Epidermal melanocyte (primary cell): ENCODE data around the gene NLN.
"Not testable (repeated sequence)": the region's sequence is repeated elsewhere in the genome, so short reads cannot be mapped to it uniquely, and the experiment has no call there.

Experiments used
- DNase-seq: peaks from one replicate; pipeline ENCODE4 v3.0.0; 2011; ENCODE audit warnings: low spot score; ENCODE audit not compliant: insufficient read length

Gene NLN

GRCh38 chr5:65831276-65831675 lies 109.3 kb downstream of the NLN start:
- no peak for DNase-seq

GRCh38 chr5:65832152-65832551 lies 110.1 kb downstream of the NLN start:
- no peak for DNase-seq

- DNase-seq = no peak
Observed at GRCh38 chr5:65832603-65833228, 110.7 kb downstream of the NLN start.

- DNase-seq = no peak
Observed at GRCh38 chr5:65833780-65834179, 111.8 kb downstream of the NLN start.

GRCh38 chr5:65834306-65834705 lies 112.3 kb downstream of the NLN start:
- no peak for DNase-seq

GRCh38 chr5:65835191-65835590 lies 113.2 kb downstream of the NLN start:
- no peak for DNase-seq

GRCh38 chr5:65837139-65837538 lies 115.1 kb downstream of the NLN start:
- no peak for DNase-seq

GRCh38 chr5:65839170-65839569 lies 117.2 kb downstream of the NLN start:
- DNase-seq = not testable (repeated sequence)

GRCh38 chr5:65840071-65840470 lies 118.1 kb downstream of the NLN start:
- DNase-seq = no peak

- not testable (repeated sequence) for DNase-seq
Observed at GRCh38 chr5:65844763-65845162, 122.8 kb downstream of the NLN start.

GRCh38 chr5:65846101-65846500 lies 124.1 kb downstream of the NLN start:
- DNase-seq = no peak

GRCh38 chr5:65847019-65847418 lies 125.0 kb downstream of the NLN start:
- DNase-seq = not testable (repeated sequence)

GRCh38 chr5:65849918-65850317 lies 127.9 kb downstream of the NLN start:
- not testable (repeated sequence) for DNase-seq

GRCh38 chr5:65854925-65855324 lies 132.9 kb downstream of the NLN start:
- DNase-seq = no peak

- DNase-seq = no peak
Observed at GRCh38 chr5:65855766-65856315, 133.8 kb downstream of the NLN start.

- no peak for DNase-seq
Observed at GRCh38 chr5:65856520-65856919, 134.5 kb downstream of the NLN start.

- DNase-seq = no peak
Observed at GRCh38 chr5:65858316-65858715, 136.3 kb downstream of the NLN start.

GRCh38 chr5:65861830-65862241 lies 139.8 kb downstream of the NLN start:
- DNase-seq = no peak

GRCh38 chr5:65862384-65862783 lies 140.4 kb downstream of the NLN start:
- DNase-seq = no peak

- no peak for DNase-seq
Observed at GRCh38 chr5:65863747-65864146, 141.7 kb downstream of the NLN start.

GRCh38 chr5:65866837-65867521 lies 145.0 kb downstream of the NLN start:
- DNase-seq = no peak

- DNase-seq = no peak
Observed at GRCh38 chr5:65867542-65868195, 145.7 kb downstream of the NLN start.
